Activated T-helper 1 cell treated with anti-CD3 and anti-CD28 coated beads, Interleukin-12 subunit alpha, Interleukin-12 subunit beta, Interleukin-2, Interleukin-4 antibody, amounts not matched to agents 30 ng/mL and 10 ng/mL and 1 ng/mL, durations not matched to agents 14 hours and 24 hours and 36 hours (primary cell): ENCODE measurements around the gene TMEM178B. TPM values are rescaled to one million over a fixed set of nuclear protein-coding genes. Genes with fewer than 3 reads are reported as not detected.

ENCODE experiments used
- DNase-seq: peaks from one replicate; pipeline ENCODE4 v3.0.0; 2021; ENCODE audit warnings: low spot score
- H3K27ac Mint-ChIP-seq: one replicate; pipeline ENCODE4 v1.8.0; 2021; ENCODE audit warnings: mild to moderate bottlenecking, mixed read lengths
- H3K27me3 Mint-ChIP-seq: one replicate; pipeline ENCODE4 v1.8.0; 2022; ENCODE audit warnings: mild to moderate bottlenecking, moderate library complexity, mixed read lengths; ENCODE audit not compliant: insufficient read depth
- H3K36me3 Mint-ChIP-seq: one replicate; pipeline ENCODE4 v1.8.0; 2021; ENCODE audit warnings: low read depth, mixed read lengths
- H3K4me1 Mint-ChIP-seq: one replicate; pipeline ENCODE4 v1.8.0; 2021; ENCODE audit warnings: low read depth, mixed read lengths
- H3K4me3 Mint-ChIP-seq: one replicate; pipeline ENCODE4 v1.8.0; 2021; ENCODE audit warnings: mild to moderate bottlenecking, moderate library complexity, mixed read lengths
- H3K9me3 Mint-ChIP-seq: one replicate; pipeline ENCODE4 v1.8.0; 2021; ENCODE audit warnings: mixed read lengths
- intact Hi-C: fragments of 100-400 bp; cut with micrococcal nuclease; formaldehyde crosslinking; loops from one replicate; pipeline ENCODE4 v1.15.1; 2024
- total RNA-seq: library from RNA; stranded (reverse); gene quantifications from 2 replicates; pipeline ENCODE4 v1.2.3, GENCODE V29; 2022

Gene TMEM178B
- total RNA-seq, 1 donor from 2014 or later = 2.5 TPM

GRCh38 chr7:141430455-141431139 lies 356.7 kb downstream of the TMEM178B start:
- H3K27me3 Mint-ChIP-seq = peaks cover 21% of the 10 kb centered on the region
- no peaks in the 10 kb centered on the region for H3K36me3 Mint-ChIP-seq
- DNase-seq = no peak
- no peaks in the 10 kb centered on the region for H3K4me1 Mint-ChIP-seq
- peaks cover 9% of the 10 kb centered on the region for H3K9me3 Mint-ChIP-seq
- no peak overlapping the region for H3K4me3 Mint-ChIP-seq
- H3K27ac Mint-ChIP-seq = no peak overlapping the region
- intact Hi-C loops = no loop called here

- intact Hi-C loops = no loop called here
- Mint-ChIP-seq H3K9me3 (peaks cover 9% of the 10 kb centered on the region), H3K27me3 (peaks cover 21% of the 10 kb centered on the region), H3K4me1 (no peaks in the 10 kb centered on the region), H3K27ac (no peak overlapping the region), H3K36me3 (no peaks in the 10 kb centered on the region), H3K4me3 (no peak overlapping the region)
- DNase-seq = no peak
Measured at GRCh38 chr7:141431140-141431479, 357.2 kb downstream of the TMEM178B start.

- intact Hi-C loops = no loop called here
- H3K9me3 Mint-ChIP-seq = peaks cover 9% of the 10 kb centered on the region
- H3K27ac Mint-ChIP-seq = no peak overlapping the region
- H3K4me3 Mint-ChIP-seq = no peak overlapping the region
- H3K36me3 Mint-ChIP-seq = no peaks in the 10 kb centered on the region
- peaks cover 21% of the 10 kb centered on the region for H3K27me3 Mint-ChIP-seq
- no peaks in the 10 kb centered on the region for H3K4me1 Mint-ChIP-seq
- DNase-seq = no peak
Measured at GRCh38 chr7:141431711-141432110, 357.8 kb downstream of the TMEM178B start.

- Mint-ChIP-seq H3K27ac (no peak overlapping the region), H3K4me3 (no peak overlapping the region), H3K36me3 (no peaks in the 10 kb centered on the region), H3K27me3 (peaks cover 16% of the 10 kb centered on the region), H3K4me1 (no peaks in the 10 kb centered on the region), H3K9me3 (no peaks in the 10 kb centered on the region)
- DNase-seq = no peak
- intact Hi-C loops = no loop called here
Measured at GRCh38 chr7:141433698-141434097, 359.8 kb downstream of the TMEM178B start.

GRCh38 chr7:141436139-141436538 lies 362.3 kb downstream of the TMEM178B start:
- Mint-ChIP-seq H3K27ac (peak overlapping the region; percentile 49), H3K4me3 (no peak overlapping the region), H3K9me3 (no peaks in the 10 kb centered on the region), H3K4me1 (no peaks in the 10 kb centered on the region), H3K36me3 (no peaks in the 10 kb centered on the region), H3K27me3 (peaks cover 11% of the 10 kb centered on the region)
- no peak for DNase-seq
- intact Hi-C loops = no loop called here

GRCh38 chr7:141436575-141437075 lies 362.8 kb downstream of the TMEM178B start:
- Mint-ChIP-seq H3K27me3 (peaks cover 13% of the 10 kb centered on the region), H3K4me3 (no peak overlapping the region), H3K27ac (no peak overlapping the region), H3K36me3 (no peaks in the 10 kb centered on the region), H3K4me1 (no peaks in the 10 kb centered on the region), H3K9me3 (no peaks in the 10 kb centered on the region)
- intact Hi-C loops = no loop called here
- no peak for DNase-seq

GRCh38 chr7:141439164-141439563 lies 365.3 kb downstream of the TMEM178B start:
- Mint-ChIP-seq H3K4me1 (no peaks in the 10 kb centered on the region), H3K36me3 (no peaks in the 10 kb centered on the region), H3K27ac (no peak overlapping the region), H3K27me3 (peaks cover 6% of the 10 kb centered on the region), H3K9me3 (no peaks in the 10 kb centered on the region), H3K4me3 (no peak overlapping the region)
- no peak for DNase-seq
- intact Hi-C loops = no loop called here

- no peak for DNase-seq
- peaks cover 7% of the 10 kb centered on the region for H3K27me3 Mint-ChIP-seq
- intact Hi-C loops = no loop called here
Measured at GRCh38 chr7:141439776-141440175, 365.9 kb downstream of the TMEM178B start.

GRCh38 chr7:141441837-141442627 lies 368.2 kb downstream of the TMEM178B start:
- Mint-ChIP-seq H3K27me3 (peaks cover 10% of the 10 kb centered on the region), H3K9me3 (no peaks in the 10 kb centered on the region), H3K4me3 (no peak overlapping the region), H3K4me1 (no peaks in the 10 kb centered on the region), H3K36me3 (no peaks in the 10 kb centered on the region), H3K27ac (no peak overlapping the region)
- intact Hi-C loops = no loop called here
- DNase-seq = no peak

More at GRCh38 chr7:141439776-141440175, 365.9 kb downstream of the TMEM178B start:
- Mint-ChIP-seq H3K4me1 (no peaks in the 10 kb centered on the region), H3K4me3 (no peak overlapping the region), H3K36me3 (no peaks in the 10 kb centered on the region), H3K9me3 (no peaks in the 10 kb centered on the region), H3K27ac (no peak overlapping the region)

- Mint-ChIP-seq H3K36me3 (no peaks in the 10 kb centered on the region), H3K9me3 (no peaks in the 10 kb centered on the region), H3K27me3 (peaks cover 12% of the 10 kb centered on the region), H3K4me1 (no peaks in the 10 kb centered on the region), H3K27ac (no peak overlapping the region), H3K4me3 (no peak overlapping the region)
- DNase-seq = no peak
- intact Hi-C loops = no loop called here
Measured at GRCh38 chr7:141442781-141443180, 368.9 kb downstream of the TMEM178B start.

GRCh38 chr7:141444961-141445360 lies 371.1 kb downstream of the TMEM178B start:
- H3K27ac Mint-ChIP-seq = no peak overlapping the region
- intact Hi-C loops = no loop called here
- no peaks in the 10 kb centered on the region for H3K4me1 Mint-ChIP-seq

GRCh38 chr7:141451232-141451631 lies 377.4 kb downstream of the TMEM178B start:
- intact Hi-C loops = no loop called here
- H3K9me3 Mint-ChIP-seq = no peaks in the 10 kb centered on the region
- H3K36me3 Mint-ChIP-seq = no peaks in the 10 kb centered on the region
- H3K4me3 Mint-ChIP-seq = no peak overlapping the region
- H3K4me1 Mint-ChIP-seq = no peaks in the 10 kb centered on the region
- peaks cover 11% of the 10 kb centered on the region for H3K27me3 Mint-ChIP-seq
- DNase-seq = no peak
- no peak overlapping the region for H3K27ac Mint-ChIP-seq

More at GRCh38 chr7:141444961-141445360, 371.1 kb downstream of the TMEM178B start:
- H3K9me3 Mint-ChIP-seq = no peaks in the 10 kb centered on the region
- no peak overlapping the region for H3K4me3 Mint-ChIP-seq
- no peak for DNase-seq
- no peaks in the 10 kb centered on the region for H3K36me3 Mint-ChIP-seq
- peaks cover 15% of the 10 kb centered on the region for H3K27me3 Mint-ChIP-seq

GRCh38 chr7:141452911-141453310 lies 379.0 kb downstream of the TMEM178B start:
- H3K36me3 Mint-ChIP-seq = no peaks in the 10 kb centered on the region
- H3K27me3 Mint-ChIP-seq = peaks cover 14% of the 10 kb centered on the region
- no peaks in the 10 kb centered on the region for H3K9me3 Mint-ChIP-seq
- no peaks in the 10 kb centered on the region for H3K4me1 Mint-ChIP-seq
- peak overlapping the region; percentile 21 for H3K27ac Mint-ChIP-seq
- no peak overlapping the region for H3K4me3 Mint-ChIP-seq
- DNase-seq = no peak
- intact Hi-C loops = no loop called here
